ENCODE results near the gene FADS2. TPM values are rescaled to one million over a fixed set of nuclear protein-coding genes. Genes with fewer than 3 reads are reported as not detected.

The FADS2 gene
- polyA plus RNA-seq, 2 of the 4 experiments (the other 2 are of a cell fraction), result 215 to 391 TPM

- ChIA-PET CTCF (interaction anchor here (1.4 to 1.8 kb wide), 6 partner anchors 8 to 219 kb away, joined by 3 to 6 read pairs (median 5); no protein-coding TSS in a partner anchor), POLR2A (no interaction called here)
- Histone ChIP-seq H3K27ac (no peak overlapping the region), H3K4me1 (no peaks in the 10 kb centered on the region), H3K4me2 (no peak overlapping the region), H3K4me3 (no peak overlapping the region), H3K9me3 (no peaks in the 10 kb centered on the region)
- FAIRE-seq (no peak), DNase-seq (ENCODE audit: low read depth in 1 of 2, low spot score in 1 of 2) (no peak), ATAC-seq (peak; percentile 10 to 12; a peak in 3 of 6 replicates)
- no peak for TF ChIP-seq NFE2L2 (conservative IDR thresholded peaks at IDR 0.05; ENCODE audit: low read length)
- no peak for TF ChIP-seq BCL3 (IDR thresholded peaks at IDR 0.05)
- TF ChIP-seq KDM5A (IDR thresholded peaks at IDR 0.05), result no peak
- no peak for TF ChIP-seq ESRRA (IDR thresholded peaks at IDR 0.05; ENCODE audit: borderline replicate concordance, low read length)
- TF ChIP-seq CEBPB (IDR thresholded peaks at IDR 0.05), result no peak
- TF ChIP-seq GATA3 (IDR thresholded peaks at IDR 0.05; ENCODE audit: borderline replicate concordance), result no peak
- no peak for TF ChIP-seq EP300 (IDR thresholded peaks at IDR 0.05)
- TF ChIP-seq, protein P1, sequence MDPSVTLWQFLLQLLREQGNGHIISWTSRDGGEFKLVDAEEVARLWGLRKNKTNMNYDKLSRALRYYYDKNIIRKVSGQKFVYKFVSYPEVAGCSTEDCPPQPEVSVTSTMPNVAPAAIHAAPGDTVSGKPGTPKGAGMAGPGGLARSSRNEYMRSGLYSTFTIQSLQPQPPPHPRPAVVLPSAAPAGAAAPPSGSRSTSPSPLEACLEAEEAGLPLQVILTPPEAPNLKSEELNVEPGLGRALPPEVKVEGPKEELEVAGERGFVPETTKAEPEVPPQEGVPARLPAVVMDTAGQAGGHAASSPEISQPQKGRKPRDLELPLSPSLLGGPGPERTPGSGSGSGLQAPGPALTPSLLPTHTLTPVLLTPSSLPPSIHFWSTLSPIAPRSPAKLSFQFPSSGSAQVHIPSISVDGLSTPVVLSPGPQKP (IDR thresholded peaks at IDR 0.05; ENCODE audit: low read depth, low read length), result no peak
- TF ChIP-seq HOXB13 (CRISPR knock-in tag; IDR thresholded peaks at IDR 0.05; ENCODE audit: low read depth), result no peak
- TF ChIP-seq JUNB (IDR thresholded peaks at IDR 0.05), result no peak
- 88% methylated on average over 13 of the region's 18 CpGs for WGBS (ENCODE audit: missing lambda C conversion rate)
These were observed 34.8 kb downstream of the FADS2 start for GRCh38 chr11:61862714-61863547.

GRCh38 chr11:61863548-61864081 lies 35.5 kb downstream of the FADS2 start:
- H3K4me1 ChIP-seq, result no peaks in the 10 kb centered on the region; the same call in 2 of the 3 replicates
- H3K9me3 ChIP-seq, result no peaks in the 10 kb centered on the region
- H3K27ac ChIP-seq, result no peak overlapping the region
- 96% methylated on average over 12 of the region's 13 CpGs for WGBS (ENCODE audit: missing lambda C conversion rate)
- no peak overlapping the region for H3K4me3 ChIP-seq
- no peak overlapping the region for H3K4me2 ChIP-seq
- POLR2A ChIA-PET, result no interaction called here
- FAIRE-seq (no peak), DNase-seq (ENCODE audit: low read depth in 1 of 2, low spot score in 1 of 2) (no peak), ATAC-seq (no peak; a peak in 1 of 6 replicates)
- CTCF ChIA-PET, result interaction anchor here (1.4 to 1.8 kb wide), 3 partner anchors 34 to 218 kb away, joined by 3 to 6 read pairs (median 5); no protein-coding TSS in a partner anchor
- TF ChIP-seq ESRRA (IDR thresholded peaks at IDR 0.05; ENCODE audit: borderline replicate concordance, low read length) (no peak), RNF2 (IDR thresholded peaks at IDR 0.05; ENCODE audit: borderline replicate concordance, low read depth) (no peak), SREBF2 (IDR thresholded peaks at IDR 0.05) (no peak), POLR2A (IDR thresholded peaks at IDR 0.05; ENCODE audit: low read length) (no peak), BHLHE40 (IDR thresholded peaks at IDR 0.05; ENCODE audit: low read depth, low read length) (no peak), FOSB (CRISPR knock-in tag; IDR thresholded peaks at IDR 0.05) (no peak), ZC3H11A (IDR thresholded peaks at IDR 0.05) (no peak)

- CTCF ChIA-PET, result interaction anchor here (1.1 to 12.8 kb wide), 5 partner anchors 9 to 243 kb away, joined by 3 to 124 read pairs (median 7); partner anchors contain the start of gene FADS3
- H3K9me3 ChIP-seq, result no peaks in the 10 kb centered on the region
- POLR2A ChIA-PET, result no interaction called here
- H3K4me1 ChIP-seq, result peaks cover 7% of the 10 kb centered on the region
- no peak overlapping the region for H3K27ac ChIP-seq
- DNase-seq (ENCODE audit: low read depth in 1 of 2, low spot score in 1 of 2), result no peak
- ATAC-seq, result no peak
- 88% methylated on average over 19 of the region's 20 CpGs for WGBS (ENCODE audit: missing lambda C conversion rate)
- no peak overlapping the region for H3K4me3 ChIP-seq
- TF ChIP-seq, protein P2, sequence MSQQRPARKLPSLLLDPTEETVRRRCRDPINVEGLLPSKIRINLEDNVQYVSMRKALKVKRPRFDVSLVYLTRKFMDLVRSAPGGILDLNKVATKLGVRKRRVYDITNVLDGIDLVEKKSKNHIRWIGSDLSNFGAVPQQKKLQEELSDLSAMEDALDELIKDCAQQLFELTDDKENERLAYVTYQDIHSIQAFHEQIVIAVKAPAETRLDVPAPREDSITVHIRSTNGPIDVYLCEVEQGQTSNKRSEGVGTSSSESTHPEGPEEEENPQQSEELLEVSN (IDR thresholded peaks at IDR 0.05; ENCODE audit: borderline replicate concordance, low read depth), result no peak
- TF ChIP-seq EHF (CRISPR knock-in tag; IDR thresholded peaks at IDR 0.05) (no peak), FOSL2 (IDR thresholded peaks at IDR 0.05) (no peak), FOSL2 (CRISPR knock-in tag; IDR thresholded peaks at IDR 0.05) (no peak), MAFK (IDR thresholded peaks at IDR 0.05; ENCODE audit: partially characterized antibody) (no peak), SREBF2 (IDR thresholded peaks at IDR 0.05) (no peak), NFE2L2 (conservative IDR thresholded peaks at IDR 0.05; ENCODE audit: low read length) (no peak), PHF8 (IDR thresholded peaks at IDR 0.05; ENCODE audit: borderline replicate concordance, low read depth) (no peak), HDAC2 (IDR thresholded peaks at IDR 0.05) (no peak), POLR2A (IDR thresholded peaks at IDR 0.05; ENCODE audit: low read length) (no peak), ESRRA (IDR thresholded peaks at IDR 0.05; ENCODE audit: borderline replicate concordance, low read length) (no peak), RCOR1 (IDR thresholded peaks at IDR 0.05; ENCODE audit: low read depth, low read length) (no peak), SMC3 (IDR thresholded peaks at IDR 0.05) (no peak), GATA3 (IDR thresholded peaks at IDR 0.05; ENCODE audit: borderline replicate concordance) (no peak)
- FAIRE-seq, result no peak
- H3K4me2 ChIP-seq, result no peak overlapping the region
These were observed 37.0 kb downstream of the FADS2 start for GRCh38 chr11:61864814-61865775.

Data from A549 (cell line).